Inferior parietal cortex (tissue), 1 donor: ENCODE measurements around the gene PLPPR2.
"Not testable (repeated sequence)": the region's sequence is repeated elsewhere in the genome, so short reads cannot be mapped to it uniquely, and the experiment has no call there.

ENCODE experiments used
- DNase-seq: peaks from one replicate; pipeline ENCODE4 v3.0.0-alpha.2; 2016; ENCODE audit errors: extremely low spot score

The PLPPR2 gene

GRCh38 chr19:11373885-11374432 lies 18.7 kb downstream of the PLPPR2 start:
- DNase-seq = no peak

GRCh38 chr19:11374433-11375142 lies 19.4 kb downstream of the PLPPR2 start, which contains the start of gene SWSAP1:
Gene SWSAP1 (plus strand): TSS chr19:11374666. CDS start chr19:11374681, 15 bp downstream.
- DNase-seq = peak; percentile 99

- DNase-seq = no peak
Observed at GRCh38 chr19:11375143-11375948, 20.1 kb downstream of the PLPPR2 start.

GRCh38 chr19:11377237-11377636 lies 22.0 kb downstream of the PLPPR2 start:
- DNase-seq = no peak

- DNase-seq = no peak
Observed at GRCh38 chr19:11377756-11378155, 22.5 kb downstream of the PLPPR2 start.

- DNase-seq = no peak
Observed at GRCh38 chr19:11378319-11379189, 23.3 kb downstream of the PLPPR2 start.

GRCh38 chr19:11379269-11379845 lies 24.1 kb downstream of the PLPPR2 start:
- DNase-seq = not testable (repeated sequence)

GRCh38 chr19:11379857-11380350 lies 24.7 kb downstream of the PLPPR2 start:
- no peak for DNase-seq

- peak; percentile 97 for DNase-seq
Observed at GRCh38 chr19:11380653-11381537, 25.7 kb downstream of the PLPPR2 start.

GRCh38 chr19:11382898-11383705 lies 27.9 kb downstream of the PLPPR2 start:
- DNase-seq = no peak

GRCh38 chr19:11383706-11384048 lies 28.4 kb downstream of the PLPPR2 start:
- DNase-seq = no peak

GRCh38 chr19:11384778-11385129 lies 29.5 kb downstream of the PLPPR2 start:
- DNase-seq = no peak

- DNase-seq = no peak
Observed at GRCh38 chr19:11387162-11388034, 32.2 kb downstream of the PLPPR2 start.

- no peak for DNase-seq
Observed at GRCh38 chr19:11390359-11390758, 35.1 kb downstream of the PLPPR2 start.

GRCh38 chr19:11390933-11391680 lies 35.9 kb downstream of the PLPPR2 start:
- no peak for DNase-seq

GRCh38 chr19:11397089-11397610 lies 41.9 kb downstream of the PLPPR2 start:
- DNase-seq = no peak

GRCh38 chr19:11399667-11400066 lies 44.4 kb downstream of the PLPPR2 start:
- no peak for DNase-seq

- no peak for DNase-seq
Observed at GRCh38 chr19:11400798-11401197, 45.6 kb downstream of the PLPPR2 start.
